ENCODE data around the gene CST7.
A peak's percentile ranks its signal among the peaks of the same experiment; 100 is the strongest.

The CST7 gene

DNA sequence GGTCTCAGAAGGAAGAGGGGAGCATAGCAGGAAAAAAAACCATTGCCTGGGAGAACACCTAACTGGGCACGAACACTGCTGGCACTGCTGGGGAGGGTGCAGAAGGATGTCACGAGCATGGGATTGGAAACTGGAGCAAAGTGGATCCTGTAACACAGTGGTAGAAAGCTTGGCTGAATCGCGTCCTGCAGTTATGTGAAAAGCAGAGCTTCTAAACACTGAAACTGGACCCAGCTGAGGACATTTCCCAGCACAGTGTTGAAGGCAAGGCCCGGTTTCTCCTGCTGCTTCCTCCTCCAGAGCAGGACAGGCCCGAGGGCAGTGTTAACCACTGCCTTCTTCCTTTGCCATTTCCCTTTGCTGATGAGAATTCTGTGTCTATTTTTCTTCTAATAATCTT, 36.7 kb downstream of the CST7 start:
- peaks cover 96% of the 10 kb centered on the region for H3K79me2 ChIP-seq (ENCODE audit: insufficient read depth, low read length)
- peaks cover 23% of the 10 kb centered on the region; the same call in 1 of the 2 replicates for H4K20me1 ChIP-seq (ENCODE audit: insufficient read depth, low read length)
- H3K4me3 ChIP-seq (ENCODE audit: low read depth in 1 of 2, low read length in 2 of 2) = no peak overlapping the region
- H3K27ac ChIP-seq (ENCODE audit: low read length) = no peak overlapping the region
- H3K27me3 ChIP-seq (ENCODE audit: insufficient read depth, low read length, poor library complexity) = no peaks in the 10 kb centered on the region
- no peak overlapping the region for H2AFZ ChIP-seq (ENCODE audit: low read depth, low read length)
- DNase-seq (peak; percentile 1), ATAC-seq (ENCODE audit: insufficient read depth, low read depth) (no peak)
- H3K4me1 ChIP-seq (ENCODE audit: insufficient read depth, low read length) = peaks cover 33% of the 10 kb centered on the region
- no peak overlapping the region for H3K9ac ChIP-seq (ENCODE audit: low read depth, low read length)
- peaks cover 42% of the 10 kb centered on the region for H3K36me3 ChIP-seq (ENCODE audit: insufficient read depth, low read length)
- no peak for TF ChIP-seq EZH2 (IDR thresholded peaks at IDR 0.05; ENCODE audit: borderline replicate concordance, low read depth, low read length, severe bottlenecking)
- TF ChIP-seq, protein P1, sequence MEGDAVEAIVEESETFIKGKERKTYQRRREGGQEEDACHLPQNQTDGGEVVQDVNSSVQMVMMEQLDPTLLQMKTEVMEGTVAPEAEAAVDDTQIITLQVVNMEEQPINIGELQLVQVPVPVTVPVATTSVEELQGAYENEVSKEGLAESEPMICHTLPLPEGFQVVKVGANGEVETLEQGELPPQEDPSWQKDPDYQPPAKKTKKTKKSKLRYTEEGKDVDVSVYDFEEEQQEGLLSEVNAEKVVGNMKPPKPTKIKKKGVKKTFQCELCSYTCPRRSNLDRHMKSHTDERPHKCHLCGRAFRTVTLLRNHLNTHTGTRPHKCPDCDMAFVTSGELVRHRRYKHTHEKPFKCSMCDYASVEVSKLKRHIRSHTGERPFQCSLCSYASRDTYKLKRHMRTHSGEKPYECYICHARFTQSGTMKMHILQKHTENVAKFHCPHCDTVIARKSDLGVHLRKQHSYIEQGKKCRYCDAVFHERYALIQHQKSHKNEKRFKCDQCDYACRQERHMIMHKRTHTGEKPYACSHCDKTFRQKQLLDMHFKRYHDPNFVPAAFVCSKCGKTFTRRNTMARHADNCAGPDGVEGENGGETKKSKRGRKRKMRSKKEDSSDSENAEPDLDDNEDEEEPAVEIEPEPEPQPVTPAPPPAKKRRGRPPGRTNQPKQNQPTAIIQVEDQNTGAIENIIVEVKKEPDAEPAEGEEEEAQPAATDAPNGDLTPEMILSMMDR (IDR thresholded peaks at IDR 0.05; ENCODE audit: borderline replicate concordance, extremely low read depth, low read length, poor library complexity, severe bottlenecking) = no peak
- H3K4me2 ChIP-seq (ENCODE audit: insufficient read depth, low read length) = no peak overlapping the region
- H3K9me3 ChIP-seq (ENCODE audit: insufficient read depth, low read length, severe bottlenecking) = no peaks in the 10 kb centered on the region

DNA sequence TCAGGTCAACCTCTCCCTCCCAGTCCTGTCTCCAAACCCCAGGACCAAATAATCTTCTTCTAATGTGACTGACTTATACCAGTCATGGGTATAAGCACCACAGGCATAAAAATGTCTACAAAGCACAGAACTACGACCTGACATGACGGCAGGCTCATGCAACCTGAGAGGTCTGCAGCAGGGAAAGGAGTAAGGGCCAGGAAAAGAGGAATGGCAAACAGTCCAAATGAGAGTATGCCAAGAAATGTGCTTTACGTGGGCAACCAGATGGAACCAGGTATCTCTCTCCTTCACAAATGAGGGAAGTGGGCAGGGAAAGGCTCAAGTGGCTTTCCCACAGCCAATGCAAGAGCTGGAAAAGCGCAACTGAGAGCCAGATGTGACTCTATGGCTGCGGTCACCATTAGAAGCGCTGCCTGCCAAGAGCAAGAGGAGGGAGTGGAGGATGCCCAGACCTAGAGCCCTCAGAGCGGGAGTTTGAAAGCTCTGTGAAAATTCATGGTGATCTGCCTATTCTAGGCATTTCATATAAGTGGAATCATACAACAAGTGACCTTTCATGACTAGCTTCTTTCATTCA, 37.5 kb downstream of the CST7 start:
- no peaks in the 10 kb centered on the region for H3K27me3 ChIP-seq (ENCODE audit: insufficient read depth, low read length, poor library complexity)
- H3K9ac ChIP-seq (ENCODE audit: low read depth, low read length) = no peak overlapping the region
- no peaks in the 10 kb centered on the region for H3K9me3 ChIP-seq (ENCODE audit: insufficient read depth, low read length, severe bottlenecking)
- peaks cover 97% of the 10 kb centered on the region for H3K79me2 ChIP-seq (ENCODE audit: insufficient read depth, low read length)
- peaks cover 23% of the 10 kb centered on the region; the same call in 1 of the 2 replicates for H4K20me1 ChIP-seq (ENCODE audit: insufficient read depth, low read length)
- DNase-seq (no peak), ATAC-seq (ENCODE audit: insufficient read depth, low read depth) (no peak)
- H2AFZ ChIP-seq (ENCODE audit: low read depth, low read length) = no peak overlapping the region
- H3K4me2 ChIP-seq (ENCODE audit: insufficient read depth, low read length) = no peak overlapping the region
- TF ChIP-seq, protein P1 (IDR thresholded peaks at IDR 0.05; ENCODE audit: borderline replicate concordance, extremely low read depth, low read length, poor library complexity, severe bottlenecking) = no peak
- no peak for TF ChIP-seq EZH2 (IDR thresholded peaks at IDR 0.05; ENCODE audit: borderline replicate concordance, low read depth, low read length, severe bottlenecking)
- no peak overlapping the region for H3K4me3 ChIP-seq (ENCODE audit: low read depth in 1 of 2, low read length in 2 of 2)
- peaks cover 41% of the 10 kb centered on the region for H3K4me1 ChIP-seq (ENCODE audit: insufficient read depth, low read length)
- H3K36me3 ChIP-seq (ENCODE audit: insufficient read depth, low read length) = peaks cover 35% of the 10 kb centered on the region
- no peak overlapping the region; the same call in 1 of the 2 replicates for H3K27ac ChIP-seq (ENCODE audit: low read length)

DNA sequence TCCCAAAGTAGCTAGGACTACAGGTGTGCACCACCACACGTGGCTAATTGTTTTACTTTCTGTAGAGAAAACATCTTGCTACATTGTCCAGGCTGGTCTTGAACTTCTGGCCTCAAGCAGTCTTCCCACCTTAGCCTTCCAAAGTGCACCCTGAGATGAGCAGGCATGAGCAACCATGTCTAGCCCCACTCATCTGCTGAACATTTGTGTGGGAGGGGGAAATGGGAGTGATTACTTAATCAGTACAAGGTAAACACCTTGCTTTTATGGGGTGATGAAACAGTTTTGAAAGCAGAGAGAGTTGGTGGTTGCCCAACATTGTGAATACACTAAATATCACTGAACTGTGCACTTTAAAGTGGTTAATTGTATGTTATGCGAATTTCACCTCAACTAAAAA, 38.2 kb downstream of the CST7 start:
- no peak for TF ChIP-seq EZH2 (IDR thresholded peaks at IDR 0.05; ENCODE audit: borderline replicate concordance, low read depth, low read length, severe bottlenecking)
- TF ChIP-seq, protein P1 (IDR thresholded peaks at IDR 0.05; ENCODE audit: borderline replicate concordance, extremely low read depth, low read length, poor library complexity, severe bottlenecking) = no peak
- Histone ChIP-seq H2AFZ (ENCODE audit: low read depth, low read length) (no peak overlapping the region), H3K27ac (ENCODE audit: low read length) (no peak overlapping the region), H3K4me1 (ENCODE audit: insufficient read depth, low read length) (peaks cover 45% of the 10 kb centered on the region), H3K79me2 (ENCODE audit: insufficient read depth, low read length) (peaks cover 98% of the 10 kb centered on the region), H3K9me3 (ENCODE audit: insufficient read depth, low read length, severe bottlenecking) (no peaks in the 10 kb centered on the region), H4K20me1 (ENCODE audit: insufficient read depth, low read length) (peaks cover 23% of the 10 kb centered on the region; the same call in 1 of the 2 replicates), H3K9ac (ENCODE audit: low read depth, low read length) (no peak overlapping the region), H3K27me3 (ENCODE audit: insufficient read depth, low read length, poor library complexity) (no peaks in the 10 kb centered on the region), H3K36me3 (ENCODE audit: insufficient read depth, low read length) (peaks cover 28% of the 10 kb centered on the region), H3K4me3 (ENCODE audit: low read depth in 1 of 2, low read length in 2 of 2) (no peak overlapping the region), H3K4me2 (ENCODE audit: insufficient read depth, low read length) (no peak overlapping the region)
- no peak for DNase-seq
- ATAC-seq (ENCODE audit: insufficient read depth, low read depth) = no peak

Measured in DND-41 (cell line).